DMS153 treated with DMSO at 0.1 percent for 48 hours (cell line): Measurements from ENCODE around the gene SEMA4F.
"Not testable (repeated sequence)": the region's sequence is repeated elsewhere in the genome, so short reads cannot be mapped to it uniquely, and the experiment has no call there.

Source experiments
- DNase-seq: peaks from one replicate; lab custom pipeline; 2025; ENCODE audit not compliant: unreplicated experiment; lab: John Stamatoyannopoulos, UW

Gene SEMA4F

GRCh38 chr2:74653985-74654882 is at the start of gene SEMA4F:
Gene SEMA4F, plus strand, starts transcription at chr2:74654247. Its CDS starts 130 bp downstream, at chr2:74654377.
- peak; percentile 95 for DNase-seq

- DNase-seq: no peak
Measured at GRCh38 chr2:74606927-74607326, 47.1 kb upstream of the SEMA4F start.

- no peak for DNase-seq
Measured at GRCh38 chr2:74617122-74617521, 36.9 kb upstream of the SEMA4F start.

GRCh38 chr2:74618410-74619083 is 35.5 kb upstream of the SEMA4F start:
- DNase-seq: no peak

GRCh38 chr2:74619651-74620297 is 34.3 kb upstream of the SEMA4F start:
- no peak for DNase-seq

GRCh38 chr2:74620671-74621070 is 33.4 kb upstream of the SEMA4F start:
- no peak for DNase-seq

- DNase-seq: no peak
Measured at GRCh38 chr2:74625658-74626425, 28.2 kb upstream of the SEMA4F start.

GRCh38 chr2:74628538-74629105 is 25.4 kb upstream of the SEMA4F start:
- no peak for DNase-seq

- not testable (repeated sequence) for DNase-seq
Measured at GRCh38 chr2:74630454-74630853, 23.6 kb upstream of the SEMA4F start.

- no peak for DNase-seq
Measured at GRCh38 chr2:74632209-74632938, 21.7 kb upstream of the SEMA4F start.

GRCh38 chr2:74632939-74633312 is 21.1 kb upstream of the SEMA4F start:
- DNase-seq: no peak

- DNase-seq: no peak
Measured at GRCh38 chr2:74639550-74639949, 14.5 kb upstream of the SEMA4F start.

- DNase-seq: no peak
Measured at GRCh38 chr2:74645344-74645743, 8.7 kb upstream of the SEMA4F start.

- DNase-seq: no peak
Measured at GRCh38 chr2:74646201-74646600, 7.8 kb upstream of the SEMA4F start.

GRCh38 chr2:74646834-74647482 is 7.1 kb upstream of the SEMA4F start:
- no peak for DNase-seq

- no peak for DNase-seq
Measured at GRCh38 chr2:74648009-74648443, 6.0 kb upstream of the SEMA4F start, which contains the start of gene M1AP. Gene M1AP, minus strand, starts transcription at chr2:74648330. Its CDS starts 8,055 bp downstream, at chr2:74640275.

- DNase-seq: no peak
Measured at GRCh38 chr2:74653589-74653984, 460 bp upstream of the SEMA4F start.

- no peak for DNase-seq
Measured at GRCh38 chr2:74655579-74655978, 1.5 kb downstream of the SEMA4F start.

- DNase-seq: no peak
Measured at GRCh38 chr2:74658516-74658915, 4.5 kb downstream of the SEMA4F start.
